ENCODE data around the gene SLC2A13. TPM values are rescaled to one million over a fixed set of nuclear protein-coding genes. Genes with fewer than 3 reads are reported as not detected.

The SLC2A13 gene
- total and polyA plus RNA-seq, 3 donors from 2014 or later, result 3.3 to 19.8 (median 18.0) TPM

DNA sequence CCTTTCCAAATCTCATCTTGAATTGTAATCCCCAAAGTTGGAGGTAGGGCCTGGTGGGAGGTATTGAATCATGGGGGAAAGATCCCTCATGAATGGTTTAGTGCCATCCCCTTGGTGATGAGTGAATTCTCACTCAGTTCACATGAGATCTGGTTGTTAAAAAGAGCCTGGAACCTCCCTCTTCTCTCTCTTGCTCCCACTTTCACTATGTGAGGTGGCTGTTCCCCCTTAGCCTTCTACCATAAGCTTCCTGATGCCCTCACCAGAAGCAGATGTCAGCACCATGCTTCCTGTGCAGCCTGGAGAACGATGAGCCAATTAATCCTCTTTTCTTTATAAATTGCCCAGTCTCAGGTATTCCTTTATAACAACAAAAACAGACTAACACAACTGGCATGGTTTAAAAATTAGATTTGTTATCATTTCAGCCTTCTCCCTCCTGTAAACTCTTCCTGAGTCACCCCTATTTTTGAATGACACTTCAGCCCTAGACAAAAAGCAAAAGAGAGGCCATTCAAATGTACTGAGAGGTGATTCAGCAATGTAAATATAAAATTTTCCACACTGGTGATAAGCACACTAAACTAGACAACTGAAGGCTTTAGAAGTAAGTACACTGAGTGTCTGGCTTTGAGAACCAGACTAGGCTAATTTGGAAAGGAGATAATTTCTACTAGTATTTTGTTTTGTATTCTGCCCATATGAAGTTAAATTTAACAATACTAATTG lies 274.1 kb downstream of the SLC2A13 start:
- WGBS, 2 donors, result 78 to 79% methylated on average over 1 of the region's 1 CpG
- H3K36me3 ChIP-seq (ENCODE audit: low read depth, missing control alignments), result no peaks in the 10 kb centered on the region
- intact Hi-C loops (cut with DNase I; ENCODE audit: low total_unique reads), result no loop called here
- H3K9me3 ChIP-seq, result no peaks in the 10 kb centered on the region
- H3K27ac ChIP-seq, result no peak overlapping the region
- TF ChIP-seq POLR2A (IDR thresholded peaks at IDR 0.05), result no peak
- TF ChIP-seq, protein P1, sequence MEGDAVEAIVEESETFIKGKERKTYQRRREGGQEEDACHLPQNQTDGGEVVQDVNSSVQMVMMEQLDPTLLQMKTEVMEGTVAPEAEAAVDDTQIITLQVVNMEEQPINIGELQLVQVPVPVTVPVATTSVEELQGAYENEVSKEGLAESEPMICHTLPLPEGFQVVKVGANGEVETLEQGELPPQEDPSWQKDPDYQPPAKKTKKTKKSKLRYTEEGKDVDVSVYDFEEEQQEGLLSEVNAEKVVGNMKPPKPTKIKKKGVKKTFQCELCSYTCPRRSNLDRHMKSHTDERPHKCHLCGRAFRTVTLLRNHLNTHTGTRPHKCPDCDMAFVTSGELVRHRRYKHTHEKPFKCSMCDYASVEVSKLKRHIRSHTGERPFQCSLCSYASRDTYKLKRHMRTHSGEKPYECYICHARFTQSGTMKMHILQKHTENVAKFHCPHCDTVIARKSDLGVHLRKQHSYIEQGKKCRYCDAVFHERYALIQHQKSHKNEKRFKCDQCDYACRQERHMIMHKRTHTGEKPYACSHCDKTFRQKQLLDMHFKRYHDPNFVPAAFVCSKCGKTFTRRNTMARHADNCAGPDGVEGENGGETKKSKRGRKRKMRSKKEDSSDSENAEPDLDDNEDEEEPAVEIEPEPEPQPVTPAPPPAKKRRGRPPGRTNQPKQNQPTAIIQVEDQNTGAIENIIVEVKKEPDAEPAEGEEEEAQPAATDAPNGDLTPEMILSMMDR (IDR thresholded peaks at IDR 0.05), result no peak
- no peaks in the 10 kb centered on the region for H3K27me3 ChIP-seq
- no peaks in the 10 kb centered on the region for H3K4me1 ChIP-seq
- no peak overlapping the region for H3K4me3 ChIP-seq
- no peak for DNase-seq

DNA sequence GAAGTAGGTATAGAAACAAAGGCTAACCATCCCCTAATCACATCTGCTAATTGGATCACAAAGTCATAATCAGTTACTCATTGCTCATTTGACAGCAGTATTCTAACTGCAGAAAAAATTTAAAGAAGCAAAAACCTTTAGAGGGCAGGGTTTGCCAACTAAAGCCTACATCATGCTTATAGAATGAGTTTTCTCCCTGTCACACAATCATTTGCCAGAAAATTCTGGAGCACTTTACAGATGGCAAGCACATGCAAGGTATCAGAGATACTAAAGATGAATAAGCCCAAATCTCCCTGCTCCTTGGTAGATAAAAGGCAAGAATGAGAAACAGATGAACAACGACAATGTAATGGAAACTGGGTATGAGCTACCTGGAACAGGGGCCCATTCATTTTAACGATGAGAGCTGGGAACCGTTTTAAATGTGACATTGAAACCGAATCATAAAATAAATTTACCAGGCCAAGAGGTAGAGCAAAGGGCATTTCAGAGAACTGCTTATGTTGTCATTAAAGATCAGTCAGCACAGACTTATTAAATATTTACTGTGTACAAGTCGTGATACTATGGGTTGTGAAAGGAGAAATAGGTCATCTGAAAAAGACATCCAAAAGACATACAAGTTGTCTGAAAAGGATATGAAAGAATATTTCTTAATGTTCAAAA lies 274.9 kb downstream of the SLC2A13 start:
- TF ChIP-seq POLR2A (IDR thresholded peaks at IDR 0.05), result no peak
- TF ChIP-seq, protein P1 (IDR thresholded peaks at IDR 0.05), result no peak
- H3K4me3 ChIP-seq, result no peak overlapping the region
- H3K4me1 ChIP-seq, result no peaks in the 10 kb centered on the region
- intact Hi-C loops (cut with DNase I; ENCODE audit: low total_unique reads), result no loop called here
- 82 to 96% methylated on average over 5 of the region's 5 CpGs for WGBS, 2 donors
- H3K27ac ChIP-seq, result no peak overlapping the region
- H3K36me3 ChIP-seq (ENCODE audit: low read depth, missing control alignments), result no peaks in the 10 kb centered on the region
- no peak for DNase-seq
- no peaks in the 10 kb centered on the region for H3K9me3 ChIP-seq
- no peaks in the 10 kb centered on the region for H3K27me3 ChIP-seq

DNA sequence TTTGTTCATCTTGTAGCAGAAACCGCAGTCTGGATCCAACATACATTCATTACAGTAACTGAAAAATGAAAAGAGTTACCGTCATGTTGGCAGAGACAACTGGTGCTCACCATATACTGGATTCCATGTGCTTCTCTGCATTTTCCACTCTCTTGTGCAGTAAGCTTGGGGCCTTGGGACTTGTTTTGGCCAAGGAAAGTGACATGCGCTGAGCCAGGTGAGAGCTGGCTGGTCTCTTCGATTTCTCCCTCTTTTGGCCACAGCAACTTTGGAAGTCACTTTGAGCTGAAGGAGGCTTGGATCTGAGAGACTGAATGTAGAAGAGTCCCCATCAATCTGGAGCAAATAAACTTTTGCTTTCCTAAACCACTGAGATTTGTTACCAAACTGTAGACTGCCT lies 275.7 kb downstream of the SLC2A13 start:
- no peaks in the 10 kb centered on the region for H3K4me1 ChIP-seq
- no peak overlapping the region for H3K27ac ChIP-seq
- H3K27me3 ChIP-seq, result no peaks in the 10 kb centered on the region
- intact Hi-C loops (cut with DNase I; ENCODE audit: low total_unique reads), result no loop called here
- WGBS, 2 donors, result 98% methylated on average over 4 of the region's 4 CpGs
- TF ChIP-seq, protein P1 (IDR thresholded peaks at IDR 0.05), result no peak
- TF ChIP-seq POLR2A (IDR thresholded peaks at IDR 0.05), result no peak
- no peaks in the 10 kb centered on the region for H3K9me3 ChIP-seq
- no peak for DNase-seq
- H3K4me3 ChIP-seq, result no peak overlapping the region
- no peaks in the 10 kb centered on the region for H3K36me3 ChIP-seq (ENCODE audit: low read depth, missing control alignments)

DNA sequence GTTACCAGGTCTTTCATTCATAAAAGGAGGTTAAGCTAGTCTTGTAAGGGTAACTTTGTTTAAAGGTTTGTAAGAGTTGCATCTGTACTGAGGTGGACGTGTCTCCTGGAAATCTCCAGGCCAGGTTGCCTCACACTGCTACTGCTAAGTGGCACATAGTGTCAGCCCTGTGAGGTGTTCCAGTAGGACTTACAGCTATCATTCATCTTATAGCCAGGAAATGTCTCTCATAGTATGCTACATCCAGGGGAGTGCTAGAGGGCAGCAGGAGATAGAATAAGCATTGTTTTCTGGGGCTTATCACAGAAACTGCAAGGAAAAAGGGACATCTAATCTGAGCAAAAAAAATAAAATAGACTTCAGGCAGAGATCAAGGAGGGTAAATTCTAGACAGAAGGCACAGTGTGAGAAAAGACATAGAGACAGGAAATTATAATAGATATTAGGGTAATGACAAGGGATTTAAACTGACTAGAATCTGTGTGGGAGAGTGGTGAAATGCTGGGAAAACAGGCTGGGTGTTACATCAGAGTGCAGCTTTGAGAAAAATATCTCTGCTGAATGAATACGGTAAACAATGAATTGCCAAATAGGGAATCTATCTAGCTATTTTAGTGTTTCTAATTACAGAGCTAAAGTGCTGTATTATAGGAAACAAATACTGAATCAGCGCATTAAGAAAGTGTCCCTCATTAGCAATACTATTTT lies 281.2 kb downstream of the SLC2A13 start:
- no peaks in the 10 kb centered on the region for H3K9me3 ChIP-seq
- peak; percentile 32 for DNase-seq
- H3K4me1 ChIP-seq, result no peaks in the 10 kb centered on the region
- TF ChIP-seq POLR2A (IDR thresholded peaks at IDR 0.05), result no peak
- TF ChIP-seq, protein P1 (IDR thresholded peaks at IDR 0.05), result no peak
- H3K27ac ChIP-seq, result peak overlapping the region; percentile 34 to 63
- intact Hi-C loops (cut with DNase I; ENCODE audit: low total_unique reads), result no loop called here
- no peaks in the 10 kb centered on the region for H3K27me3 ChIP-seq
- 54 to 75% methylated on average over 3 of the region's 3 CpGs for WGBS, 2 donors
- H3K36me3 ChIP-seq (ENCODE audit: low read depth, missing control alignments), result no peaks in the 10 kb centered on the region
- H3K4me3 ChIP-seq, result no peak overlapping the region

Data from testis (tissue), 3 donors.